ENCODE measurements around the gene SGPL1.

Gene SGPL1

GRCh38 chr10:70779511-70780369 is 36.0 kb upstream of the SGPL1 start:
- no peak for DNase-seq (ENCODE audit: extremely low read depth in 1 of 2, low read depth in 1 of 2)

DNA sequence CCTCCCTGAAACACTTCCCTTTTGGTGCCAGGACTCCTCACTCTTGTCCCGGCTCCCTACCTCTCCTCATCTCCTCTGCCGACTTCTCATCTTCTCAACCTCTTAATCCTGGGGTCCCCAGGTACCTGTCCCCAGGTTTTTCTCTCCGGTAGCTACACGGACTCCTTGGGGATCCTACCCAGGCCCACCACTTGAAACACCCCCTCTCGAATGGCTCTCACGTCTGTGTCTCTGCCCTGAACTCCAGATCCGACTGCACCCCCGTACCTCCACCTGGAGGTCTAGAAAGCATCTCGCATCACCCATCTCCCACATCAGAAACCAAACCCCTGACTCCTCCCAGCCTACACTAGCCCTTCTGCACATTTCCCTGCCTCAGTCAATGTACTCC is 35.4 kb upstream of the SGPL1 start:
- no peak for DNase-seq (ENCODE audit: extremely low read depth in 1 of 2, low read depth in 1 of 2)

DNA sequence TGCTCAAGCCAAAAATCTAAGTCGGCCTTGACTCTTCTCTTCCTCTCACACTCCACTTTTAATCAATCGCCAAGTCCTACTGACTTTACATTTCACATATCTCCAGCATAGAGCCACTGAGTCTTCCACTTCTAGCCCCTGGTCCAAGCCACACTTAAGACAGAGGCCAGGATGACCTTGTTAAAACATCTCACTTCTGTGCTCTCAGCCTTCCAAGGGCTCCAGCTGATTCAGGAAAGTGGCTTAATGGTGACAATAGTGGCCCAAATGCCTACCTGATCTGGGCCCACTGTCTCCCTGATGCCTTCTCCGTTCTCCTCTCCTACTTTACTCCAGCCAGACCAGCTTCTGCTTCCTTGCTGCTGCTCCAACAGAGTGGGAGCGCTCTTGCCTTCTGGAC is 35.0 kb upstream of the SGPL1 start:
- no peak for DNase-seq (ENCODE audit: extremely low read depth in 1 of 2, low read depth in 1 of 2)

DNA sequence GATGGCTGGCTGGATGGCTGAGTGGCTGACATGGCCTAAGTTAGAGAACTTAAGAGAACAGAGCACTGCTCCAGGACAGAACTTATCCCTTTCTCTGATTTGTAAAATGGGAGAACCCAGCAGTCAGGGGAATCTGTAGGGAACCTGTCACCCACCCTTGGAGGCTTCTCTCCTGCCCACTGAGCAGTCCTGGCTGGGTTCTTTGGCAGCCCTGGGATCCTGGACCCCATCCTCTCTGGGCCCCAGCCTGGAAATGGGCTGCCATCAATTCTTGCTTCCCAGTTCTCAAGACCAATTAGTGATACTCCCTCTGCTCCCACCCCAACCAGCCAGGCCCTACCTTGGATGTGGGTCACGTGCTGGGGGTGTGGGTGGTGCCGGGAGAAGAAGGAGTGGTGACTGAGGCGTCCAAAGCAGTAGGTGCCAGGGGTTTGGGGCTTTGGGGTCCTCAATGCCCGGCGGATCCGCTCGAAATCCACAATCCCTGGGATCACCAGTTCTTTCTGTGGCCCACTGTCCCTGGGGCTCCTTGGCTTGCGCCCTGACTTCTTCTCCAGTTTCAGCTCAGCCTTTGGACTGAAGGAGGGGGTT is 34.2 kb upstream of the SGPL1 start:
- DNase-seq (ENCODE audit: extremely low read depth in 1 of 2, low read depth in 1 of 2), result no peak

- no peak for DNase-seq (ENCODE audit: extremely low read depth in 1 of 2, low read depth in 1 of 2)
Observed at GRCh38 chr10:70782086-70782745, 33.5 kb upstream of the SGPL1 start.

- no peak for DNase-seq (ENCODE audit: extremely low read depth in 1 of 2, low read depth in 1 of 2)
Observed at GRCh38 chr10:70782746-70783680, 32.7 kb upstream of the SGPL1 start.

DNA sequence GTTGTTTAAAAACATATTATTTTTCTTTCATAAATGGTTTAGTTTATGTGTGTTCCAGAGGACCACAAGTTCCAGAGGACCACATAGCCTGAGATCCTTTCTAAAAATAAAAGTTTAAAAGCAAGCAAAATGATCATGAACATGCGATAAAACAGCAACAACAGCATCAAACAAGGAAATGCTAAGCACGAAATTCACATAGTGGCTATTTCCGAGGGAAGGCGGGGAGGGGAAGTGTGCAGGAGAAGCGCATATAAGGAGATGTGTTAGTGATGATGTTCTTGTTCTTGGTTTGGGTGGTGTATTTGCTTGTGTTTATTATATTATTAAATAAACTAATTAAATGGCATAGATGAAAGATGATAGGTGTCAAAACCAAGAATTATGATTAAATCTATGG is 31.7 kb upstream of the SGPL1 start:
- no peak for DNase-seq (ENCODE audit: extremely low read depth in 1 of 2, low read depth in 1 of 2)

DNA sequence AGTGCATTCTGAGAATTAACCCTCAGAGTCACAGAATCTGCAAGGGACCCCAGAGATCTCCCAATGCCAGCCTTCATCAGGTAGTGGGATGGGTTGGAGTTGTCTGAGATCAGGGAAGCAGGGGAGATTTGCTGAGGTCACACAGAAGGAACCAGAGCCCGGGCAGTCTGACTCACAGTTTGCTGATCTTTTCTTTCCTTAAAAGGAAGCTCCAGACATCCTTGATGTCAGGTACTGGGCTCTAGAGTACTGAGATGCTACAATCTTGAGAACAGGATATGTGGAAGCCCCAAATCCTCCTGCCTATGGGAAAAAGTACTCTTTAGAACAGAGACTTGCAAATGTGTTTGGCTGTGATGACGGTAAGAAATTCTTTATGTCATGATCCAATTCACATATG is 31.3 kb upstream of the SGPL1 start:
- no peak for DNase-seq (ENCODE audit: extremely low read depth in 1 of 2, low read depth in 1 of 2)

- DNase-seq (ENCODE audit: extremely low read depth in 1 of 2, low read depth in 1 of 2), result no peak
Observed at GRCh38 chr10:70785190-70785589, 30.6 kb upstream of the SGPL1 start, which contains the start of gene TBATA. Gene TBATA, minus strand, starts transcription at chr10:70785377. Its CDS starts 1,998 bp downstream, at chr10:70783379.

- DNase-seq (ENCODE audit: extremely low read depth in 1 of 2, low read depth in 1 of 2), result no peak
Observed at GRCh38 chr10:70786799-70787415, 28.8 kb upstream of the SGPL1 start.

DNA sequence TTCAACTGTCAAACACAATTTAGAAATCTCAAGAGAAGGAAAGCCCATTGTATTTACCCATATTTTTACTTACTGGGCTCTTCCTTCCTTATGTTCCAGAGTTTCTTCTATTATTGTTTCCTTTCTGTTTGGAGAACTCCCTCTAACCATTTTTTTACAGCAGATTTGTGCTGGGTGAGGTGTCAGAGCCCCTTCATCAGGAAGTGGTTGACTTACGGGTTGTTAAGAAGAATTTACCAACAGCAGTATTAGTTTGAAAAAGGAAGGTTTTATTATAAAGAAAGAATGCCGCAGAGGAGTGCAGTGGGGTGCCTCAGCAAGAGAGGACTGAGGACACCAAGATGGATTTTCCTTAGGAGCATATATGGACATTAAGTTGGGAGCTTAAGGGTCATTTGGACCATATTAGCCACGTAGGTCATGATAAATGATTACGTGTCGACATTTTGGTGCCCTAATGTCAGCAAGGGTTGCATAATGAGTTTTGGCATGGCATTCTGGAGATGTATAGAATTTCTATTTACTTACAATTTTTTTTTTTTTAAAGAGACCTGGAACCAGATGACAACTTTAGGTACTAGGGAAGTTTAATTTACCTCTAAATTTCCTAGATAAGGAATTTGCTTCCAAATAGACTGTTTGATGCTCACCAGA is 24.2 kb upstream of the SGPL1 start:
- no peak for DNase-seq (ENCODE audit: extremely low read depth in 1 of 2, low read depth in 1 of 2)

DNA sequence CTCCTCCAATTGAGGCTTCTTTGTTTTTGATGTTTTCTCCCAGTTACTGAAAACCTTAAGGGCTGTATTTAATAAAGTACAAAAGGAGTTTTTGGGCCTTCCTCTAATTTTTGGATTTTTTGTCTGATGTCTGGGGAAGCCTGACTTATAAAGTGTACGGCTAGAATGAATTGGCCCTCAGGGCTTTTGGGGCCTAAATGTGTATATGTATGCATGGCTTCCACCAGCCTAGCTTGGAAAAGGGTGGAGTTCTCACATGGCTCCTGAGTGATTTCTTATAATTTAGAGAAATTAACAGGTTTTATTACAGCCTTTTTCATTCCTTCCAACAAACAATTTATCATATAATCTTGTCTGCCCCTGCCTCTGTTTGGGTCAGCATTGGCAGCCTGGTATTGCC is 20.1 kb upstream of the SGPL1 start:
- no peak for DNase-seq (ENCODE audit: extremely low read depth in 1 of 2, low read depth in 1 of 2)

GRCh38 chr10:70797840-70798239 is 17.9 kb upstream of the SGPL1 start:
- no peak for DNase-seq (ENCODE audit: extremely low read depth in 1 of 2, low read depth in 1 of 2)

DNA sequence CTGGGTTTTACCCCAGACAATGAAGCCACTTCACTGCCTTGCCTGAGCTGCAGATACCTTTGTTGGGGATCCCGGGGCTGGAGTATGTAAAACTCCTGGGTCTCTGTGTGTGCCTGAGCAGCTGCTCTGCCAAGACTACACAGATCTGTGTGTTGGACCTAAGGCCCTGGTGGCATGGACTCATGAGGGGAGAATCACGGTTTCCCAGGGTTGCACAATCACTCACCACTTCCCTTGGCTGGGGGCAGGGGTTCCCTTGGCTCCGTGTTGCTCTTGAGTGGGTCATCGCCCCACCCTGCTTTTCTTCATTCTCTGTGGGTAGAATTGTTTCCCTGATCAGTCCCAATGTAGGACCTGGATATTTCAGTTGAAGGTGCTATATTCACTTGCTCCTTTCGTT is 16.6 kb upstream of the SGPL1 start:
- DNase-seq (ENCODE audit: extremely low read depth in 1 of 2, low read depth in 1 of 2), result no peak

GRCh38 chr10:70801854-70802253 is 13.9 kb upstream of the SGPL1 start:
- no peak for DNase-seq (ENCODE audit: extremely low read depth in 1 of 2, low read depth in 1 of 2)

- DNase-seq (ENCODE audit: extremely low read depth in 1 of 2, low read depth in 1 of 2), result no peak
Observed at GRCh38 chr10:70803775-70804420, 11.8 kb upstream of the SGPL1 start.

DNA sequence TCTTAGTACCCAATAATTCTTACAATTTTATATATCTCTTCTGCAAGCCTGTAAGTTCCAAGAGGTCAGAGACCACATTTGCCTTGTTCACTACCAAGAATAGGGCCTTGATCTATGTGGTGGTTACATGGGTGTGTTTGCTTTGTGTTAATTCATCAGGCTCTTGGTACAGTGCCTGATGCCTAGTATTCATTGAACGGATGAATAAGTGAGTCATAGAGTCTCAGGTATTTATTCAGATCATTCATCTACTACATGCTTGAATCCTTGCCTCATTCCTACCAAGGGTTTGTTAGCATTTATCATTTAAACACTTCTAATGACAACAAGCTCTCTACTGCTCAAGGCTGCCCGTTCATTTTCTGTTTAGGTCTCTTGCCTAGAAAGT is 11.3 kb upstream of the SGPL1 start:
- DNase-seq (ENCODE audit: extremely low read depth in 1 of 2, low read depth in 1 of 2), result no peak

GRCh38 chr10:70805619-70806215 is 10.0 kb upstream of the SGPL1 start:
- no peak for DNase-seq (ENCODE audit: extremely low read depth in 1 of 2, low read depth in 1 of 2)

GRCh38 chr10:70806841-70807240 is 8.9 kb upstream of the SGPL1 start:
- DNase-seq (ENCODE audit: extremely low read depth in 1 of 2, low read depth in 1 of 2), result no peak

All from activated CD8-positive, alpha-beta memory T cell treated with anti-CD3 and anti-CD28 coated beads for 1 hour (primary cell).